GM12872 (cell line): ENCODE measurements around the gene SUMO3.

ENCODE experiments used
- TF ChIP-seq, protein P1 (sequence below): IDR thresholded peaks from 3 replicates; pipeline ENCODE4 v1.5.1; 2011; ENCODE audit warnings: low read depth, mild to moderate bottlenecking, low read length, moderate library complexity; ENCODE audit not compliant: insufficient read depth

The SUMO3 gene

DNA sequence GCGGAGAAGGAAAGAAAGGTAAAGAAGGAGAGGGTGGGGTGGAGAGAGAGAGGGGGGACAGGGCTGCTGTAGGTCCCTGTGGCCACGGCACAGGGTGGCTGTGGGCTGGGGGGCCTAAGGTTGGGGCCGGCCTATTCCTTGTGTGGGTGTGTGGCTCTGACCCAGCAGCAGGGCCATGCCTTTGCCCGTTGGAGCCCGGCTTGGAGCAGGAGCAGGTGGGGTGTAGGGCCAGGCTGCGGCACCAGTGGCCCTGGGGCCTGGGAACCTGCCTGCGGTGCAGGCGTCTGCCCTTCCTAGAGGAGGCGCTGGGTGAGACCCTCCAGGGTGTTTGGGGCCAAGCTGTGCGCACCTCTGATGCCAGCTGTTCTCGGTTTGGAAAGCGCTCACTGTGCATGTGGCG lies 19.7 kb upstream of the SUMO3 start:
- TF ChIP-seq, protein P1, sequence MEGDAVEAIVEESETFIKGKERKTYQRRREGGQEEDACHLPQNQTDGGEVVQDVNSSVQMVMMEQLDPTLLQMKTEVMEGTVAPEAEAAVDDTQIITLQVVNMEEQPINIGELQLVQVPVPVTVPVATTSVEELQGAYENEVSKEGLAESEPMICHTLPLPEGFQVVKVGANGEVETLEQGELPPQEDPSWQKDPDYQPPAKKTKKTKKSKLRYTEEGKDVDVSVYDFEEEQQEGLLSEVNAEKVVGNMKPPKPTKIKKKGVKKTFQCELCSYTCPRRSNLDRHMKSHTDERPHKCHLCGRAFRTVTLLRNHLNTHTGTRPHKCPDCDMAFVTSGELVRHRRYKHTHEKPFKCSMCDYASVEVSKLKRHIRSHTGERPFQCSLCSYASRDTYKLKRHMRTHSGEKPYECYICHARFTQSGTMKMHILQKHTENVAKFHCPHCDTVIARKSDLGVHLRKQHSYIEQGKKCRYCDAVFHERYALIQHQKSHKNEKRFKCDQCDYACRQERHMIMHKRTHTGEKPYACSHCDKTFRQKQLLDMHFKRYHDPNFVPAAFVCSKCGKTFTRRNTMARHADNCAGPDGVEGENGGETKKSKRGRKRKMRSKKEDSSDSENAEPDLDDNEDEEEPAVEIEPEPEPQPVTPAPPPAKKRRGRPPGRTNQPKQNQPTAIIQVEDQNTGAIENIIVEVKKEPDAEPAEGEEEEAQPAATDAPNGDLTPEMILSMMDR, result no peak

DNA sequence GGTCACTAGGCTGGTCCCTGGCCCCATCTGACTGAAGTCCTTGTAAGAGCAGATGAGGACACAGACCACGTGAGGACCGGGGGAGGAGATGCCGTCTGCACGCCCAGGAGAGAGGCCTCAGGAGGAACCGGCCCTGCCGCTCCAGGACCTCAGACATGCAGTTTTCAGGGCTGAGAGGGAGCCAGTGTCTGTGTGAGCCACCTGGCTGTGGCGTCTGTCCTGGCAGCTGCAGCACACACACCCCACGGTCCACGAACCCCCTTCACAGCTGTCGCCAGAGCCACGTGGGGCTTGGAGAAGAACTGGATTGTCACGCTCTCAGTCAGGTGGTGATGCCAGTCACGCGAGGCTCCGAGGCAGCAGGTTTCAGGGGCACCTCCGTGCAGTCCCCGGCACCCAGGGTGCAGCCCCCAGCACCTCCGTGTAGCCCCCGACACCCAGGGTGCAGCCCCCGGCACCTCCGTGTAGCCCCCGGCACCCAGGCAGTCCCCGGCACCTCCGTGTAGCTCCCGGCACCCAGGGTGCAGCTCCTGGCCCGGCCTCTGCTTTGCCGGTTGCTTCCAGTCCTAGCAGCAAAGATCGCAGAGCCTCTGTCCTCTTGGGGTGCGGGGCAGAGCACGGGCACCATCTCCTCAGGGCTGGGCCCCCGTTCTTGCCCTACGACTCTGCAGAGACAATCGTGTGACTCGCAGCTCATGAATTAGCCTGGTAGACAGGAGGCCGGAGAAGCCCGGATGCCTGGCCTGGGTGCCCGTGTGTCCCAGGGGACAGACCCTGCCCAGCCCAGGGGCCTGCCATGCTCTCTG lies 19.0 kb upstream of the SUMO3 start:
- TF ChIP-seq, protein P1, result no peak

DNA sequence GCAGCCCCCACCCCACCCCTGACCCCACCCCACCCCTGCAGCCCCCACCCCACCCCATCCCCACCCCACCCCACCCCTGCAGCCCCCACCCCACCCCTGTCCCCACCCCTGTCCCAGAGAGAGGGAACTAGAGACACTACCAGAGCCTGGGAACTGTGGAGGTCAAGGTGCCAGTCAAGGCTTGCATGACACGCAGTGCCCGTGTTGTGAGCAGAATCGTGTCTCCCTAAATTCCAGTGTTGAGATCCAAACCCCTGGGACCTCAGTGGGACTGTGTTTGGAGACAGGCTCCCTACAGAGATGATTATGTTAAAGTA lies 18.4 kb upstream of the SUMO3 start:
- TF ChIP-seq, protein P1, result no peak

DNA sequence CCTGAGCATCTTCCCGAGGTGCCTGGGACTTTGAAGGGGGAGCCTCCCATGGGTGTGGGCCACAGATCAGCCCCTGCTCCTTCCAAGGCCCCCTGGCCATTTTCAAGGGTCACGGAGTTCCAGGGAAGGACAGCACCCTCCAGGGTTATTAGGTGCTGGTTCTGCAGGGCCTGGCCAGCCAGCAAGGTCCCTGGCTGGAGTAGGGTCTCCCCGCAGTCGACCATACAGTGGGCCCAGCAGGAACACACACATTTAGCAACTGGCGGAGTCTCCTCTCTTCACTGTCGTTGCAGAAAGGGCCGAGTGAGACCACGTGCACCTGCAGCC lies 17.7 kb upstream of the SUMO3 start:
- TF ChIP-seq, protein P1, result no peak

DNA sequence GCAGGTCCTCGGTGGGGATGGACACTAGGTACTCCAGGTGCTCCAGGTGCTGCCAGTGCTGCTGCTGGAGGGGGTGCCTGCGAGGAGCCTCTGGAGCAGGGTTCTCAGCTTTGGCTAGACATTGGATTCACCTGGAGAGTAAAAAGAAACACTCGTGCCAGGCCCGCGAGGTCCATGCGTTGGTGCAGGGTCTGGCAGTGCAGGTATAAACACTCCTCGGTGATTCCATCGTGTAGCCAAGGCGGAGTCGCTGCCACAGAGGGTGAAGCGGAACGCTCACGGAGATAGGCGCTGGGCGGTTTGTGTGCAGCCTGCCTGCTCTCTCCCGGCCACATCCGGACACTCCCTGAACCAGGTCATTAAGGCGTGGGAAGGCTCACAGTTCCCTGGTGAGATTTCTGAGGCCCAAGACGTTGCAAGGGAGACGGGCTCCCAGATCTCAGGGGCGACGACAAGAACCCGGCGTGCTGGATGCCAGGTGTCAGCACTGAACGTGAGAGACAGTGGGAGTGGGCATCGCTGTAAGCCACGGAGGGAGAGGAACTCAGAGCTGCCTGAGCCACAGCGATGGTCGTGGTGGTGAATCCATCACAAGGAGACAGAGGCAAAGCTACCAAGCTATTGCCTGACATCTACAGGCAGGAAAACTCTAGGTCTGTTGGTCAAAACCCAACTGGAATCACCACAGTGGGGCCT lies 17.2 kb upstream of the SUMO3 start:
- TF ChIP-seq, protein P1, result no peak

DNA sequence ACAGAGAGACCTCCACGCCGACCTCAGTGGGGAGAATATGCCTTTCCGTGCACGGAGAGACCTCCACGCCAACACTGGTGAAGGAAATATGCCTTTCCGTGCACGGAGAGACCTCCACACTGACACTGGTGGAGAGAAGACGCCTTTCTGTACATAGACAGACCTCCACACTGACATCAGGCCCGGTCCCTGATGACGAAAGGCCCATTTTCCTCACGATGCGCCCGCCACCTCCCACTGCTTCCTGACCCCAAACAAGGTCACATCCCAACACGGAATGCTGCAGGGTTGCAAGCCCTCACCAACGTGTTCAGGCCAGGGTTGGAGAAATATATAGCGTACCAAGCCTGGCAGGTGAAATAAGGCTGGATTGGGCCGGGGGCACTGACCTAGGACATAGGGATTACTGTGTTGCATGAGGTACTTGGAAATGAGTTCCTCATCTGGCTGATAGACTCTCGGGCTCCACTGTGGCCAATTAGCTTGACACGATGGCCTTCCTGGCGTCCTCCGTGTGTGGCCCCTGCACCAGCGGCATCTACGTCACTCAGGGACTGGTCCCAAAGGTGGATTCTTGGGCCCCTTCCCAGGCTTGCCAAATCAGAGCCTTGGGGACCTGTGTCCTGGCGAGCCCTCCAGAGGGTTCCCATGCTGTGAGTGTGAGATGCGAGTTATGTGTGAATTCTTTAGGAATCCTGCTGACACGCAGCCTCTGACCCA lies 16.5 kb upstream of the SUMO3 start:
- TF ChIP-seq, protein P1, result no peak

DNA sequence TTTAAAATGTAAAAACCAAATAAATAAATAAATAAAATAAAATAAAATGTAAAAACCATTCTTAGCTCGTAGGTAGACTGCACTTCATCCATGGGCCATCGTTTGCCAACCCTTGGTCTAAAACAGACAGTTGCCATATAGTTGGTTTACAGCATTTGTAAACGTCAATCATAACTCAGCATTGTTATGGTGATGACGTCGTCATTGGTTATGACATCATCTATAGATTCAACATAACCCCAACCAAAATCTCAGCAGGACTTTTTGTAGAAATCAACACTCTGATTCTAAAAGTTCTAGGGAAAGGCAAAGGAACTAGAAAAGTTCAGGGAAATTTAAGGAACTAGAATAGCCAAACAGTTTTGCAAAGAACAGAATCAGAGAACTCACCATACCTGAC lies 15.8 kb upstream of the SUMO3 start:
- TF ChIP-seq, protein P1, result no peak
